Measurements from ENCODE around the gene ADARB2.

Gene ADARB2

DNA sequence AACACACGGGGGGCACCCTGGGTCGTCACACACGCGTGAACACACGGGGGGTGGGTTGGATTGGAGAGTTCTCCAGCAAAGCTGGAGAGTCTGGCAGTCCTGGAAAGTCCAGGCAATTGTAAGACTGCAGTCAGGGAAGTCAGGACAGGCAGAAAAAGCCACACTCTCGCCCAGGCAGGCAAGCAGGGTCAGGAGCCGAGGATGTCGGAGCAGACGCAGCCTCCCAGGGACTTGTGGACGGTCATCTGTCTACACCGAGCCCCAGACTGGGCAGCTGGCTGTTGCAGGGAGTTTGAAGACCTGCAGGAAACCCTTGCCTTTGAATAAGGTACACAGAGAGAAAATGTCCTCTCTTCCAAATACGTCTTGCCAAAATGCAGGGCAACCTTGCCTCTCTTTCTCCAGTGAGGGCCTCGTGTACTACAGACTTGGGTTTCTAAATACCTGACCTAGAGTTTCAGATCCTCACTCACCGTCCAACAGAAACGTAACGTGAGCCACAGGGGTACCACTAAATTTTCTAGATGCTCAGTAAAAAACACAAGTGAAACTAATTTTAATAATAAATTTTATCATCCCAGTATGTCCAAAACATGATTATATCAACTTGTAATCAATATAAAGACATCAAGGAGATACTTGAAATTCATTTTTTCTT lies 176.7 kb downstream of the ADARB2 start:
- DNase-seq: no peak

DNA sequence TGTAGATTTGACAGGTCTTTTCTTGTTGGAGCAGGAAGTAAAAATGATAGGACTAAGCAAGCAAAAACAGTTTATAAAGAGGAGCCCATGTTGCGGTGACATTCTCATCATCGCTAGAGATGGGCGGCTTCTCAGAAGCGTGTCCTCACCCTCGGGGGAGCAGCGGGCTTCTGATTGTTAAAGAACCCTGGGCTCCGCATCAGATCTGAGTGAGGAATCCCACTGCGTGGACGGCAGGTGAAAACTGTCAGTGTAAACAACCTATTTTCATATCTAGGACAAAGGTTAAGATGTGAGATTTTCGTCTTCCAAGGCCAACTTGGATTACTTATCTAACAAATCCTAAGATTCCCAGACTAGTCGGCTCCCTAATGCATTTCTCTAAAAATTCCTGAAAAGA lies 177.6 kb downstream of the ADARB2 start:
- DNase-seq: no peak

DNA sequence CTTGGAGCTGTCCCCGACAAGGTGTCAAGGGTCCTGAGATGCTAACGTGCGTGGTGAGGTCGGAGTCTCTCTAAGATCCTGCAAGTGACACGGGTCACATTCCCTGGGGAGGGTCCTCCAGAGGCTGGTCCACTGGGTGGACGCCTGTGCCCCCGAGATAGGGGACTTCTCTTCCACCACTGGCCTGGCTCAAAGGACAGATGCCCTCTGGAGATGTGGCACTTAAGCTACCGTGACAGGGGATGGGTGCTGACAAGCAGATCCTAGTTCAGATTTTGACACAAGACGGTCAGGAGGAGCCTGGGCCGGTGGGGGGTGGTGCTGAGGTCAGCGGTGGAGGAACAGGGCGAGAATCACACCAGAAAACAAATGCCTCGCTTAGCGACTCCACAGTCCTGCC lies 178.0 kb downstream of the ADARB2 start:
- DNase-seq: no peak

DNA sequence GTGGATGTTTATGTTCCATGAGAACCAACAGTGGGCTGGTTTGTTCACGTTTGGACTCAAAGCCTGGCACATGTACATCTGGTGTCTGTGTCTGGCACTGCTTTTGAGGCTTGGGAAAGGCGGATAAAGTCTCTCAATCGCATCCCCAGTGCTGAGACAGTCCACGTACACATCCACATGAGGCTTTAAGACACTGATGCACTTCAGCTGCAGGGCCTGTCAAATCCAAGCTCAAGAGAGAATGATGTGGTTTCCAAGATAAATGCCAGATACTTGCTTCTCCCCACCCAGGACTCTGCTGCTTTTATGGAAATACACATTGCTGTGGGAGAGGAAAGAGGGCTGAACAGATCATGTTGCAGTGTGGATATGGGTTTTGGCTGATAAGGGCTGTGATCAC lies 178.4 kb downstream of the ADARB2 start:
- DNase-seq: no peak

DNA sequence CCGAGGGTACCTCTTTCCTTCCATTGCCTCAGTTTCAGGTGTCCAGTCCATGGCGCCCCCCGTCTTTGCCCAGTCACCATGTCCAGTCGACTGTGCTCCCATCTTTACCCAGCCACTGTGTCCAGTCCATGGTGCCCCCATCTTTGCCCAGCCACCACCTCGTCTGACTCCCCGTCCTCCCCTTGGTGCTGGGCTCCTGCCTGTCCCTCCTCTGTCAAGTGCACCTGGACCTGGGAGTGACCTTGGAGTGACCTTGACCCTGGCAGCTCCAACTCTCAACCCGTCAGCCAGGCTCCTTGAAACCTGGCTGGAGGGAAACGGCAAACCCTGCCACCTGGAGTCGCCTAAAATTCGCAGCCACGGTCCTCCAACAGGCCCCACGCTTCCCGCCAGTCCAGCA lies 180.2 kb downstream of the ADARB2 start:
- DNase-seq: no peak

DNA sequence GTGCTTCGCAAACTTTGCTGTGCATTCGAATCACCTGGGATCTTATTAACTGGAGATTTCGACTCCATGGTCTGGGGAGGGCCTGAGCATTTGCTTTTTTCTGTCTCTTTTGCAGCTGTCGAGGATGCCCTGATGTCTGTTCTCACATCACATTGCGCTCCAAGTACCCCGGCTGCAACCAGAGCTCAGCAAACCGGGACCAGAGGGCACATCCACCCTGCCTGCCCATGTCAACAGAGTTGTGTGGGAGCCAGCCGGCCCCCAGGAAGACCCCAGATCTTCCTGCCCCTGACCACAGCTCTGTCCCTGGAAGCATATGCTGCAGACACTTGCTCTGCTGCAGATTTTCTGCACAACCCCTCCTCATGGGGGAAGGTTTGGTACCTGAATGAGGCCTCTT lies 180.8 kb downstream of the ADARB2 start:
- DNase-seq: no peak

DNA sequence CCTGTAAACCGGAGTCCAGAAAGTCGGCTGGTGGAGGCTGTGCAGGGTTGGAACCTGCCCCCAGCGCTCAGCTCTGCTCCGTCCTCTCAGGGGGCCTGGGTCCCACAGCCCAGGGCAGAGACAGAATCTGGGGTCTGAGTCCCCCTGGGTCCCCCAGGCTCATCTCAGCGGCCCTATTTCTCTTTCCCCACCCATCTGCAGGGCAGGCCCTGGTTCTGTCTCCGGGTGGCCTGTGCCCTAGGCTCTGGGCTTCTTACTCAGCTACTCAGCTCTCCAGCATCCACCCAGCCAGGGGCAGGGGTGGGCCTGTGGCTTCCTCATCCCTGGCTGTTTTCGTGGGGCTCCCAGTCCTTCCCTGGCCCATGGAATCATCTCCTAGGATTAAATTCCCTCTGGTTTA lies 183.4 kb downstream of the ADARB2 start:
- no peak for DNase-seq

DNA sequence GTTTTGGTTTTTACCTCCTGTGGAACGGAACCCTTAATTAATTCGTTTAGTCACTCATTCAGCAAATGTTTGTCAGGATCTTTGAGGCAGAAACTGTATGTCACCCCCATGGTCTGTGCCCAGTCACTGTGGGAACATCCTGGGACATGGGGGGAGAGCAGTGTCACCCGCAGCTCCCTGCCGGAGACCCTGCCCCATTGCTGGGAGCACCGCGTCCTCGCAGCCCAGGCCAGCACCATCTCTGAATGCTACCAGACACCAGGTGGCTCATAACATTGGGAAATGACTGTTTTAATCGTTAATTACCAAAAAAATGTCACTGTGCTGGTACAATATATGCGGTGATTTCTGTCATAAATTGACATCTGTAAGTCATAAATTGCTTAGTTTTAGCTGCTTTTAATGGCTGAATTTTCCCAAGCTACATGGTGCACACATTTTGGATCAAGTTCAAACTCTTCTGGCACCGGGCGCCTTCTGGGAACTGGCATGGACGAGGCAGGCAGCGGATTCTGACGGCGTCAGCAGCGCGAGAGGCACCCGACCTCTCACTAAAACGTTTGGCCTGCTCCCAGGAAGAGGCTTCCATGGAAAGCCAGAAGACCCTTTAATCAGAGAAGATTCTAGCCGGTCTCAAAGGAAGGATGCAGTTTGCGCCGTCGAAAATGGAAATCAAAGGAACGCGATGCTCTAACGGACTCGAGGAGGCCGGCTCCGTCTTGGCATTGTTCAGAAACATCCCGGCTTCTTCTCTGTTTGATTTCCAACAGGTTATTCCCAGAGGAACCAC lies 184.2 kb downstream of the ADARB2 start:
- no peak for DNase-seq

DNA sequence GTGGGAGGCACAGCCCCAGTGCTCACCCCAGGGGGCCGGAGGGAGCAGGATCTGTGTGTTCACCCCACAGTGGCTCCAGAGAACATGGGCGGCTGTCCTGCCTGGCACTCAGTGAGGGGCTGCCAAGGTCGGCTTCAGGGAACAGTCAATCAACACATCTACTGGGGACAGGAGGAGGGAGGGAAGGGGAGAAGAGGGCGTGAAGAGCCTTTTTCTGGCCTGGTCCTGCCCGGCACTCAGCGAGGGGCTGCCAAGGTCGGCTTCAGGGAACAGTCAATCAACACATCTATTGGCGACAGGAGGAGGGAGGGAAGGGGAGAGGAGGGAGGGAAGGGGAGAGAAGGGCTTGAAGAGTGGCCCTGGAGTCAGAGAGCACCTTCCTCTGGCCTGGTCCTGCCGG lies 184.9 kb downstream of the ADARB2 start:
- no peak for DNase-seq

DNA sequence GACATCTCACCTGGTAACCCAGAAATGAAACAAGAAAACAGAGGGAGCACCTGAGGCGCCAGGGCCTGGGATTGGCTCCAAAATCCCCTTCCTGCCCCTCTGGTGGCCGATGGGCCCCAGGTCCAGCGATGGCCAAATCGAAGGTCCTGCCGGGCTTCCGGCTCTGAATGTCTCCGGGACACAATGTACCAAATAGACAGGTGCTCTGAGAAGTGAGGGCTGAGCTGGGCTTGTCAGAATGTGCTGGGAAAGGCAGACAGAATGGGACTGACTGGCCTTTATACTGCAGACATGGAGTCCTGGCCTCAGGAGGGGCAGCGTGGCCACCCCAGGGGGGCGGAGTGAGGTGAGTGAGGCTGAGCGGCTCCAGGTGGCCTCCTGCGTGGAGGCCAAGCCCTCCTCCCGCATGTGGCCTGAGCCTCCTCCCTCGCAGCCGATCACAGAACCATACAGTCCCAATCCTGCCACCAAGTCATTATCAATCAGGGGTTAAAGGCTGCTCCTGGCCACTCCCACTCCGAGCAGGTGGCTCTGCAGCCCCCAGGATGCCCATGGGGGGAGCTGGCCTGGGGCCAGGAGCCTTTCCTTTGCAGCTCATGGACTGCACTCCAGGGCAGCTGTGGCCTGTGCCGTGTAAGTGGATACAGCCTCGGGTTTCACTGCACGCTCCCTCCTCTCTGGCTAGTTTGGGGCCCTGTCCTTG lies 185.5 kb downstream of the ADARB2 start:
- DNase-seq: no peak

DNA sequence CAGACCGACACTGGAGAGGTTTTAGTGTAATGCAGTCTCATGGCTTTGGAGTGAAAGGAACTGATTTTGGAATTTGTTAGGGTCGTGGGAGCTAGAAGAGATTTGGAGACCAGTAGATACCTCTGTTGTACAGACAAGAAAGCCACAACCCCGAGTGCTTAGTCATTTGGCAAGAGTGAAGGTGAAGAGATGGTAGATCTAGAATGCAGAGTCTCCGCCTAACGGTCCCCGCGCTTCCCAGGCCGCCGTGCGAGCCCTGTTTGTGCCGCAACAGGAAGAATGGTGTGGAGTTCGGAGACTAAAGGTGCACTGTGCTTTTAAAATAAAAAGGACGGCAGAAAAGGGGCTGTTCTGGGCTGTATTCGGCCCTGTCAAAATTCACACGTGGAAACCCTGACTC lies 186.7 kb downstream of the ADARB2 start:
- DNase-seq: no peak

DNA sequence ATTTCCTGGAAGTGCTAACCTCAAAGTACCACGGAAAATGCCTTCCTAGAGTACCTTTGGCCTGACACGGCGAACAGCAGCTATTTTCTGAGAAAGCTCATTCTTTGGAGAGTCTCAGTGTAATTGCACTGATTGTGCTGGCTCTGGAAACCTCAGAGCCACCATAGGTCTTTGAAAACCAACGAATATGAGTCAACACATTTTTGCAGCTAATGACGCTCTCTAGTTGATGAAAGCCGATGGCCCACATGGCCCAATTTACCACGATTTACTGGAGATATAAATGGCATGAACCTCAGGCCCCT lies 187.1 kb downstream of the ADARB2 start:
- no peak for DNase-seq

DNA sequence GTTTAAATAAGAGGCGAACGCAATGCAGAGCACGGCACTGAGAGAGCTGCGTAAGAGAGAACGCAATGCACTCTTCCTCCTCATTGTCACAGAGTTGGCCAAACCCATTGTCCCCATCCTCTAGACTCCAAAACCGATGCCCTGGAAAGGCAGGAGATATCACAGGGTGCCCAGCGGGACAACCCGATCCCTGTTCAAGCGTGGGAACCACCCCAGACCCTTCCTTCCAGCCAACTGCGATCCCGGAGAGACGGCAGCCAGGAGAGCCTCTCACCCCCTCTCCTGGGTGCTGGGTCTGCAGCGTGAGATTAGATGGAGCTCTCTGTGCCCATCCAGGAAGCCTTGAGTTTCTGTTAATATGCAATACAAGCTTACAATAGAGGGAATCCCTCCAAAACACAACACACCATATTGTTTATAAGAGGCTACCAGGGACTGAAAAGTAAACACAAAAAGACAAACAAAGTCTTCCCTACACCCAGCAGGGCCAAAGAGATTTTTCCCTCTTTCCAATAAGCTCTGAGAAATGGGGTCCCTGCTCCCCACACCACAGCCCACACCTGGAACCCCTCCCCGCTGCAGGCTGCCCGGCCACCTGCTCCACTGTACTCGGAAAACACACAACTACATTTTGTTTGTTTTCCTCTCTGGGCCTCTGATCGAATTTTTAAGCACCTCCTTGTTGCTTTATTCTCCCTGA lies 187.6 kb downstream of the ADARB2 start:
- DNase-seq: no peak

DNA sequence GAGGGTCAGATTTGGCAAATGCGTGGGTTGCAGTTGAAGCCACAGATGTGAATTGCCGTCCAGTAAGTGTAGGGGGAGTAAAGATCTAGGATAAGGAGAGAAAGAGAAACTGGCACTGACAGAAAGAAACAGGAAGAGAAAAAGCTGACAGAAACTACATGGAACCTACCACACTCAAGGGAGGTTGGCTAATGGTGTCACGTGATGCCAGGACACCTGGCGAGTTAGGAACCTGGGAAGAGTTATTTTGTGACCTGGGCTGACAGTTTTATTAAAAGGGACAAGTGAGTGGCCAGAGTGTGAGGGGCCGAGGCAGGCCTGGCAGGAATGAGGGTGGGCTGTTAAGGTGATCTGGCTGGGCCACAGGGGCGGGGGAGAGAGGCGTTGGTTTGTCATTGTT lies 188.7 kb downstream of the ADARB2 start:
- DNase-seq: no peak

DNA sequence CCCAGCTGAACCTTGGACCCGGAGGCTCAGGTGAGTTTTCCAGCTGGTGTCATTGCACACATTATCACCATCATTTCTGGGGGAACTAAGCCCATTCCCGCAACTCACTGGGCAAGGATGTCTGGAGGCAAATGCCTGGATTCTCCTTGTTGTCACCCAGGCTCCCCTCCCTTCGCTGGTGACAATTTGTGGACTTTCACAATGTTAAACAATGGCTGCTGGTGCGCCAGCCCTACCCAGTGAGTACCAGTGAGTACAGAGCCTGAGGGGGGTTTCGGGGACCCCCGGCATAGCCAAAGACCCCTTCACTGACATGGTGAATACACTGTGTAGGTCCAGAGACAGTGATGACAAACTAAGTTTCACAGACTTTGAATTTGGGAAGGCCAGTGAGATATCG lies 189.2 kb downstream of the ADARB2 start:
- DNase-seq: no peak

DNA sequence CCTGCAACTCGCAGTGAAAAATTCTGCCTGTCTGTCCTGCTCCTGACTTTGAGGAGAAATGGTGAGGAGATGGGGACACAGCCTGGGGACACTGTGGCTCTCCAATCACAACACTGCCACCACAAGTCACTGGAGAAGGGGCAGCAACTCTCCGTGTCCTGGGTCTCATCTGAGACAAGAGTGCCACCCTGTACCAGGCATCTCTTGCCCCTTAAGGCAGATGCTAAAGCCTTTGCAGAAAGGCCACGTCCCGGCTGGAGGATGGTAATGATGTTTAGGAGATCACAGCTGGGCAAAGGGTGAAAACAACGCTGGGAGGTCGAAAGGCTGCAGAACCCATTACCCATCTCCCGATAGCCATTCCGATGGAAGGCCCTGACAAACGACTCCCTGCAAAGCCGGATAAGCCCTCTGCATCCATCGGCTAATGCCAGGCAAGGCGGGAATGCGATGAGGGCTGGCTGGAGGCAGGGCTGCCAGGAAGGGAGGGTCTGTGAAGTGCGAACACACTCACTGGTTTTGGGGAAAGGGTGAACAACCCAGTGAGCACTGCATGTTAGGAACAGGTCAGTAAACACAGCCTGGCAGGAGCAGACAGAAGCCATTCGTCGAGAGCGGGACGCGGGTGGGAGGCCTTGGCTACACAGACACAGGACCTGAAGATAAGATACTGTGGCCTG lies 190.8 kb downstream of the ADARB2 start:
- DNase-seq: no peak

DNA sequence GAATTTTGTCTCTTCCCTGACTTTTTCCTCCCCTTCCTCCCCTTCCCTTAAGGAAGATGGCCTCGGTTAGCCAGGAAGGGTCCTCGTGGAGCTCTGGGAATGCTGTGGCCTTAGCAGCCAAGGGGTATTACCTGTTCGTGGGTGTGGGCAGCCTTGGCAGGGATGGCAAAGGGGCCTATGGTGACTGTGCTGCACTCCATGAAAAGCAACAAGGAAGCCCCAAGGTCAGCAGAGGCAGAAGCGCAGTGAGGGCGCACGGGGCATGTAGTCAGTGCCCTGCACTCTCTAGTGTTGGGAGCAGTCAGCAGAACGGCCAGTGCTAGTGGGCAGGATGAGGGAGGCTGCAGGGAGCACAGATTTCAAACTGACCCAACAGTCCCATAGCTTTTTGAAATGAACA lies 191.8 kb downstream of the ADARB2 start:
- DNase-seq: no peak

DNA sequence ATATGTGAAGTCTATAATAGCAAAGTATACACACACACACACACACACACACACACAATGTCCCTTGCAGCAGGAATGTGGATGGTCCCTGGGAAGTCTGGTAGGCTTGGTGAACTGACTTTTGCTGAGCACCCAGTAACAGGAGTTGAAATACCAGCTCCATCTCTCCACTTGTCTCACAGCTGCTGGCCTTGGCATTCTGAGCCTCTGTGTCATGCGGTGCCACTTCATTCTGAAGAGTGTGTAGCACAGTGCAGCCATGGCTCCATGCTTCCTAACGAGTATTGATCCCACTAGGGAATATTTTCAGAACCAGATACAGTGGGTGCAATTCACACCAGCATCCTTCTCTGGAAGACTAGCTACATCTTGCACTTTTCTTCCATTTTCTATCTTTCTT lies 192.4 kb downstream of the ADARB2 start:
- no peak for DNase-seq

DNA sequence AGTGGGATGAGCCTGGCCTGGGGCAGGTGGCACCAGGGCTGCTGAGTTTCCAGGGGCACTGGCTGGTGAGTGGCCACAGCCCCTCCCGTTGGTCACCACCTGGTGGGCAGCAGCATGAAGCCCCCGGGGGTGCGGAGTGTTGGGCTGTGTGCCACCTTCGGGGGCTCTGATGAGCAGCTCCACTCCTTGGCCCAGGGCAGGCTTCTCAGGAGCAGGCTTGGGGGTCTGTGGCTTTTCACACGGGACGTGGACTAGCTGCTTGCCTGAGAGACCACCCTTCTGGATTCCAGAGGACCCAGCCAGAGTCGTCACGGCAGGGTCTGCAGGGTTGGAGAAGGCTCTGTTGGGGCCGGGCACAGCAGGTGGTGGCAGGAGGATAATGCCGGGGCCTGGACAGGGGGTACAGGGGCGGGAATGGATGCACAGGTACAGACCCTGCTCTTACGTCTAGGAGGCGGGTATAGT lies 193.1 kb downstream of the ADARB2 start:
- no peak for DNase-seq

DNA sequence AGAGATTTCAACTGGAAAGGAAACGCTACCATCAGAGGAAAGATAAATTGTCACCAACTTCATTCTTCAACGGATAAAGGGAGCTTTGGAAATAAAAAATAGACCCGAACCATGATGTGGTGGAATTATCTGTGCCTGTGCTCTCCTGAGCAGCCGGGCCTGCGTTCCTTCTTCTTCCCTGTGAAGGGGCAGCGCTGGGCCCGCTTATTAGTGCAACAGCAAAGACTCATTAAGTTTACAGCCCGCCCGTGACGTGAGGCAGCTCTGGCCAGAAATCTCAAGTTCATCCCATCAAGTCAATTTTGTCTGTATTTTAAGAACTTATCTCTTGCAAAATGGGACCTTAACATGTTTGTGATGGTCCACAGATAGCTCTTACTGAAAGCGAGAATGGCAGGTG lies 193.7 kb downstream of the ADARB2 start:
- no peak for DNase-seq

DNA sequence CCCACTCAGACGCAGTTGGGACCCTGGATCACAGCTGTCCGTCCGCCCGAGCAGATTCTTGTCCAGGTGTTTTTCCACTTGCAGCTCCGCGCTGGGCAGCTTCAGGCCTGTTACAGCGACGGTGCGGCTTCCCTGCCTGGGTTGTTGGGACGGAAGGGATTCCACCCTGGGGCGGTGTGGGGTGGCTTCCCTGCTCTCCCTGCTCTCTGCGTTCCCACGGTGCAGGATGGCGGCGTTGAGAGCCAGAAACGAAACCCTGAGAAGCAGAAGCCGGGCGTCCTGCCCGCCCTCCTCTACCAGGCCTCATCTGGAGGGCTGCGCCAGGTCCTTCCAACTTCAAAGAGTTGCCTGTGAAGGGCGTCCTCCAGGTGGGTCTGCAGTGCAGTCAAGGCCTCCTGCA lies 194.4 kb downstream of the ADARB2 start:
- no peak for DNase-seq

DNA sequence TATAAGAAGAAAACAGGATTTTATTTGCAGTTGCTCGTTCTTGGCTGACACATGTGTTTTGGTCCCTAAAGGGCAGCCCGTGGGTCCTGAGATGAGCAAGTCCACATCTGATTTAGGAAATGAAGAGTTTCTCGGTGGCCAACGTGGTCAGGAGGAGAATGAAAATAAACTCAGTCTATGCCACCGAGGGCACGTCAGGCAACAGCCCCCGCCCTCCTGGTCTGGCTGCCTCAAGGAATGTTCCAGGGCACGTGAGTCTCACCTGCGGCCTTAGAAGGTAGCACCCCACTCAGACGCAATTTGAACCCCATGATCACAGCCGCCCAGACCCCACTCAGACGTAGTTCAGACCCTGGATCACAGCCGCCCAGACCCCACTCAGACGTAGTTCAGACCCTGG lies 197.2 kb downstream of the ADARB2 start:
- DNase-seq: no peak

DNA sequence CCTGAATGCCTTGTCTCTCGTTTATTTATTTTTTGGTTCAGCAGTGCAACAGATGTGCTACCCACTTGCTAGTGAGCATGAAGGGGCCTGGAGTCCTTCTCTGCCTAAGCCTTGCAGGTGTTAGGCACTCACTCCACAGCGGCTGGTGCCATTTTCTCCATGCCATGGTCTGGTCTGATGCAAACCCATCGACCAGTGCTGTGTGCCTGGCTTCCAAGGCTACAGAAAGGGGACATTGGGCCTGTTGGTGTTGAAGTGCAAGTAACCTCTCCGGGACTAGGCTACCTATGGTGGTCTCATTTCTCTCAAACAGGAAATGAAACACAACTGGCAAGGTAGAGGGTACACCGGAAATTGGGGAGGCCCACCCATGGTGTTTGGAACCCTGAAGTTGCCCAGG lies 198.1 kb downstream of the ADARB2 start:
- no peak for DNase-seq
